ENCODE measurements around the gene LY86. TPM values are rescaled to one million over a fixed set of nuclear protein-coding genes. Genes with fewer than 3 reads are reported as not detected.

Gene LY86
- total and polyA plus RNA-seq, 7 donors: 0.18 to 1.3 (median 0.42) TPM

DNA sequence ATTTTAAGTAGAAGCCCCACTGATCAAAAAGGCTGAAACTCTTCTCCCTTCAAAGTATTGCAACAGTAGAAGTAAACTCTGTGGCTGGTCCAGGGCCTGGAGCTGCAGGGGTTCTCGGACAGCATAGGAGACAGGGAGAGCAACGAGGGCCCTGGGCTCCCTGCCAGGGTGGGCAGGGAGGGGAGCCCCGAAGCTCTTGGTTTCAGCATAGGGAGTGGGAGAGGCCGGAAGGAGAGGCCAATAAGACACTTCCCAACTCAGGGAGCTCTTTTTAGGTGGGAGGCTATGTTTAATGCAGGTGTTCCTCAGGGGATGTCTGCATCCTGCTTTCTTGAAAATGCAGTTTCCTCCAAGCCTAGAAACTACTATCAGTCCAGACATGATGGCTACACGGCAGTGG lies 91.1 kb downstream of the LY86 start:
- no peak overlapping the region for H3K27ac ChIP-seq
- ATAC-seq (no peak), DNase-seq (no peak)
- H3K27me3 ChIP-seq (ENCODE audit: insufficient read depth in 3 of 3, low read length in 2 of 3): no peaks in the 10 kb centered on the region
- H3K4me1 ChIP-seq: no peaks in the 10 kb centered on the region
- no peaks in the 10 kb centered on the region for H3K36me3 ChIP-seq (ENCODE audit: insufficient read depth in 1 of 2, low read depth in 1 of 2)
- H3K4me3 ChIP-seq: no peak overlapping the region
- intact Hi-C loops (cut with DNase I): loop anchor here (5.0 to 10.0 kb wide), 3 partner anchors 715 to 935 kb away; no protein-coding TSS in a partner anchor
- WGBS, 3 donors: 65 to 76% (median 67%) methylated on average over 5 of the region's 5 CpGs
- TF ChIP-seq, protein P1, sequence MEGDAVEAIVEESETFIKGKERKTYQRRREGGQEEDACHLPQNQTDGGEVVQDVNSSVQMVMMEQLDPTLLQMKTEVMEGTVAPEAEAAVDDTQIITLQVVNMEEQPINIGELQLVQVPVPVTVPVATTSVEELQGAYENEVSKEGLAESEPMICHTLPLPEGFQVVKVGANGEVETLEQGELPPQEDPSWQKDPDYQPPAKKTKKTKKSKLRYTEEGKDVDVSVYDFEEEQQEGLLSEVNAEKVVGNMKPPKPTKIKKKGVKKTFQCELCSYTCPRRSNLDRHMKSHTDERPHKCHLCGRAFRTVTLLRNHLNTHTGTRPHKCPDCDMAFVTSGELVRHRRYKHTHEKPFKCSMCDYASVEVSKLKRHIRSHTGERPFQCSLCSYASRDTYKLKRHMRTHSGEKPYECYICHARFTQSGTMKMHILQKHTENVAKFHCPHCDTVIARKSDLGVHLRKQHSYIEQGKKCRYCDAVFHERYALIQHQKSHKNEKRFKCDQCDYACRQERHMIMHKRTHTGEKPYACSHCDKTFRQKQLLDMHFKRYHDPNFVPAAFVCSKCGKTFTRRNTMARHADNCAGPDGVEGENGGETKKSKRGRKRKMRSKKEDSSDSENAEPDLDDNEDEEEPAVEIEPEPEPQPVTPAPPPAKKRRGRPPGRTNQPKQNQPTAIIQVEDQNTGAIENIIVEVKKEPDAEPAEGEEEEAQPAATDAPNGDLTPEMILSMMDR (IDR thresholded peaks at IDR 0.05): no peak
- H3K9me3 ChIP-seq: no peaks in the 10 kb centered on the region

DNA sequence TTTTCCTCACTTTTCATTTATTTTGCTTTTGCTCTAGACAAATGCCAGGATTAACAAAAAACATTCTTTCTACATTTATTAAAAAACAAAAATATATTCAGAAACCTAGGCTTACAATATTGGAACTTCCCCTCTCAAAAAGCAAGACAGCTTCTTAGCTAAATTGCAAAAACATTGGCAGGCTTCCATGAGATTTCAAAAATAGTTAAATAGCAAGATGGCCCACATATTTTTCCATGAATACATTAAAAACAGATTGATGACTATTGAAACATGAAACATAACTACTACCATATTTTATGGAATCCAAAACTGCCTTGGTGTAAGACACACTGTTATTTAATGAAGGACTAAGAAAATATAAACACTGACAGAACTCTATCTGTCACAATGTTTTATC lies 92.0 kb downstream of the LY86 start:
- H3K27me3 ChIP-seq (ENCODE audit: insufficient read depth in 3 of 3, low read length in 2 of 3): no peaks in the 10 kb centered on the region
- no peak overlapping the region for H3K4me3 ChIP-seq
- H3K36me3 ChIP-seq (ENCODE audit: insufficient read depth in 1 of 2, low read depth in 1 of 2): no peaks in the 10 kb centered on the region
- DNase-seq (no peak), ATAC-seq (no peak)
- TF ChIP-seq, protein P1 (IDR thresholded peaks at IDR 0.05): no peak
- no peaks in the 10 kb centered on the region for H3K9me3 ChIP-seq
- peaks cover 3% of the 10 kb centered on the region for H3K4me1 ChIP-seq
- H3K27ac ChIP-seq: no peak overlapping the region
- intact Hi-C loops (cut with DNase I): no loop called here

DNA sequence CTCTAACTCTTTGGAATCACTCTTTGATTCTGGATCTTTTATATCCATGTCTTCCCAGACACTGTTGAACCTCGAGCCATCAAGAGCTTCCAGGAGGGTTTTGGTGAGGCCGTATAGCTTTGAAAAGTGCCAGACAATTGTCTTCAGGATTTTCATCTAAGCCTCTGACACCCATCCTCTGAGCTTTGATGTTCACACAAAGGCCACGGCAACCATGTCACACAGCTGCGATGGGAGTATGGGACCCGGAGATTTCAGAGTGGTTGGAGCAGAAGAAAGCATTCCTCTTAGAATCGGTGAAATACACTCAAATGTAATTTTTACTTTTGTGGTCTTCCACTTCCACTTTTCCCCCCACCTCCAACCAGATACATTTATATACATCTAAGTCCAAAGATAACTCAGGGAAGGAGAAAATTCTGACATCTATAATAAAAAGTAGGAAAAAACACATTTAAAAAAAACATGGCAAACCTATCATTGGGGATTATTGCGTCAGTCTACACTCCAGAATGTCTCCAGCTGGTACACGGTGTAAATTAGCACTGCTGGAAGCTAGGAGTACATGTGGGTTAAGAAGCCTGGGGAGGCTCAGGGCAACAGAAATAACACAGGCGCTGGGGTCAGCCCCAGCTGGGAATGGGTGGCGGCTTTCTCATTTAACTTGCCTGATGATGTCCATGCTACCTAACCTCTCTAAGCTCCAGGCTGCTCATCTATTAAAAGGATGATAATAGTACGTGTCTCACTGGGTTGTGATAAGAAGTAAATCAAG lies 92.7 kb downstream of the LY86 start:
- H3K27ac ChIP-seq: no peak overlapping the region
- DNase-seq: no peak
- intact Hi-C loops (cut with DNase I): no loop called here
- ATAC-seq: no peak
- peaks cover 3% of the 10 kb centered on the region for H3K4me1 ChIP-seq
- 73 to 80% (median 78%) methylated on average over 11 of the region's 11 CpGs for whole genome bisulfite sequencing, 3 donors
- no peak overlapping the region for H3K4me3 ChIP-seq
- TF ChIP-seq, protein P1 (IDR thresholded peaks at IDR 0.05): no peak
- no peaks in the 10 kb centered on the region for H3K36me3 ChIP-seq (ENCODE audit: insufficient read depth in 1 of 2, low read depth in 1 of 2)
- H3K9me3 ChIP-seq: no peaks in the 10 kb centered on the region
- no peaks in the 10 kb centered on the region for H3K27me3 ChIP-seq (ENCODE audit: insufficient read depth in 3 of 3, low read length in 2 of 3)

DNA sequence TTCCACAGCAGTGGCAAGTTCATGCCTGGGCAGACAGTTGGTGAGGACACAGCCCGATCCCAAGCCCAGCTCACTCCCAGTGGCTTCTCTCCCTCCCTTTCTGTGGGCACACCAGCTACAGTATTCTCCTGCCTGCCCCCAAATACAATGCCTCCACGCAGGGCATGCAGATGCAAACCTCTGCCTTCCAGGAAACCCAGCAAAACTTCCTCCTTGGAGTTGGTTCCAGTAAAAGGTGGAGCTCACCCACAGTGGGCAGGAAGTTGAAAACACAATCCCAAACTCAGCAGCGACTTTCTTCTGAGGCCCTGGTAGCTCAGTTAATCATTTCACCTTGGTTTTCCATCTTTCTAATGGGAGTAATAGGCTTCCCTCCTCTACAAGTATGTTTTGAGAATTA lies 93.7 kb downstream of the LY86 start:
- Histone ChIP-seq H3K27ac (no peak overlapping the region), H3K36me3 (ENCODE audit: insufficient read depth in 1 of 2, low read depth in 1 of 2) (no peaks in the 10 kb centered on the region), H3K4me1 (peaks cover 4% of the 10 kb centered on the region), H3K27me3 (ENCODE audit: insufficient read depth in 3 of 3, low read length in 2 of 3) (no peaks in the 10 kb centered on the region), H3K9me3 (no peaks in the 10 kb centered on the region), H3K4me3 (no peak overlapping the region)
- ATAC-seq (no peak), DNase-seq (peak in 1 of 2 donors; percentile 15)
- intact Hi-C loops (cut with DNase I): no loop called here
- 52 to 59% (median 52%) methylated on average over 3 of the region's 3 CpGs for WGBS, 3 donors
- TF ChIP-seq, protein P1 (IDR thresholded peaks at IDR 0.05): no peak

Data from psoas muscle (tissue), 8 donors.